GM12878 (cell line): Measurements from ENCODE around the gene DENND2C. TPM values are rescaled to one million over a fixed set of nuclear protein-coding genes. Genes with fewer than 3 reads are reported as not detected.

ENCODE experiments used
- ATF7 ChIP-seq: fragments of 450-650 bp; IDR thresholded peaks from 2 replicates; pipeline ENCODE4 v1.6.1; 2016; ENCODE audit warnings: low read depth, mild to moderate bottlenecking
- BCL11A ChIP-seq: IDR thresholded peaks from 2 replicates; pipeline ENCODE4 v1.6.1; 2011; ENCODE audit warnings: low read depth, low read length
- CEBPB ChIP-seq, 2 experiments: fragments of 150-350 bp in 1 of 2; IDR thresholded peaks; 2 replicates each; pipeline ENCODE4 v1.6.1; 2012 to 2014; ENCODE audit warnings: low read depth in 2 of 2, low read length in 2 of 2, borderline replicate concordance in 1 of 2, inconsistent platforms in 1 of 2
- CHD1 ChIP-seq: IDR thresholded peaks from 2 replicates; pipeline ENCODE4 v1.6.1; 2012; ENCODE audit warnings: low read depth, low read length, improper control_type of control experiment
- EGR1 ChIP-seq, 2 experiments: IDR thresholded peaks; 1 replicate in 1 of 2; 2 replicates in 1 of 2; pipeline ENCODE4 v1.6.1; 2011 to 2012; ENCODE audit warnings: low read depth in 2 of 2, low read length in 2 of 2, borderline replicate concordance in 1 of 2, mild to moderate bottlenecking in 1 of 2, moderate library complexity in 1 of 2
- FOS ChIP-seq: IDR thresholded peaks from 3 replicates; pipeline ENCODE4 v1.6.1; 2011; ENCODE audit warnings: borderline replicate concordance; ENCODE audit not compliant: insufficient read length; ENCODE audit errors: extremely low read depth
- KAT2A ChIP-seq: conservative IDR thresholded peaks from 2 replicates; pipeline ENCODE4 v1.6.1; 2011; ENCODE audit warnings: low read depth, low read length; ENCODE audit not compliant: control insufficient read depth
- NFXL1 ChIP-seq: fragments of 450-650 bp; IDR thresholded peaks from 2 replicates; pipeline ENCODE4 v1.6.1; 2017; ENCODE audit warnings: antibody characterized with exemption, mild to moderate bottlenecking, borderline replicate concordance
- NFYB ChIP-seq: IDR thresholded peaks from 2 replicates; pipeline ENCODE4 v1.6.1; 2011; ENCODE audit warnings: low read depth, mild to moderate bottlenecking, low read length, improper control_type of control experiment, moderate library complexity; ENCODE audit not compliant: insufficient read depth
- NR2F1 ChIP-seq: fragments of 450-650 bp; conservative IDR thresholded peaks from 2 replicates; pipeline ENCODE4 v1.6.1; 2017; ENCODE audit warnings: mild to moderate bottlenecking
- RB1 ChIP-seq: fragments of 450-650 bp; formaldehyde crosslinking; IDR thresholded peaks from 2 replicates; pipeline ENCODE4 v1.6.1; 2017; ENCODE audit warnings: mild to moderate bottlenecking, borderline replicate concordance
- RBBP5 ChIP-seq: fragments of 200-600 bp; sonication (generic); conservative IDR thresholded peaks from 2 replicates; pipeline ENCODE4 v1.6.1; 2016
- RCOR1 ChIP-seq: conservative IDR thresholded peaks from 2 replicates; pipeline ENCODE4 v1.6.1; 2012; ENCODE audit warnings: low read depth, low read length, improper control_type of control experiment
- SIN3A ChIP-seq: IDR thresholded peaks from 2 replicates; pipeline ENCODE4 v1.6.1; 2012; ENCODE audit warnings: low read depth, low read length, improper control_type of control experiment
- SMAD1 ChIP-seq: fragments of 450-650 bp; IDR thresholded peaks from 2 replicates; pipeline ENCODE4 v1.6.1; 2018; ENCODE audit warnings: mild to moderate bottlenecking, low read depth; ENCODE audit not compliant: partially characterized antibody
- TBL1XR1 ChIP-seq: IDR thresholded peaks from 2 replicates; pipeline ENCODE4 v1.6.1; 2012; ENCODE audit warnings: low read depth, low read length, improper control_type of control experiment
- TCF12 ChIP-seq: IDR thresholded peaks from 2 replicates; pipeline ENCODE4 v1.6.1; 2011; ENCODE audit warnings: low read depth, mild to moderate bottlenecking, low read length
- TCF7 ChIP-seq: IDR thresholded peaks from 2 replicates; pipeline ENCODE4 v1.6.1; 2014; ENCODE audit warnings: antibody characterized with exemption, borderline replicate concordance
- ZNF207 ChIP-seq: fragments of 450-650 bp; IDR thresholded peaks from 2 replicates; pipeline ENCODE4 v1.6.1; 2014; ENCODE audit warnings: antibody characterized with exemption, mild to moderate bottlenecking, borderline replicate concordance
- polyA plus RNA-seq, 11 experiments: library from polyadenylated mRNA; depleted of rRNA in 4 of 11; unstranded in 6 of 11; stranded (reverse) in 5 of 11; fragments of >200 nt; fragmentation: Nextera tagmentation in 4 of 11; fragmentation: Illumina TruSeq in 1 of 11; extraction: Ambion mirVana in 4 of 11; extraction: Trizol in 1 of 11; gene quantifications; 1 replicate in 1 of 11; 2 replicates in 10 of 11; pipeline versions ENCODE4 v1.2.1 to v1.2.3, GENCODE V29; 2011 to 2016; ENCODE audit warnings: inconsistent platforms in 2 of 11, missing spikeins in 2 of 11, low read depth in 1 of 11
- total RNA-seq, 4 experiments: library from RNA; depleted of rRNA in 3 of 4; stranded (reverse); fragments of >200 nt in 3 of 4; fragmentation: Illumina TruSeq in 1 of 4; extraction: Trizol in 1 of 4; gene quantifications; 2 replicates each; pipeline versions ENCODE4 v1.2.1 to v1.2.3, GENCODE V29; 2013 to 2021
- TF ChIP-seq, protein P1 (sequence below): IDR thresholded peaks from 2 replicates; pipeline ENCODE4 v1.6.1; 2011; ENCODE audit warnings: low read depth, low read length, improper control_type of control experiment, borderline replicate concordance
- TF ChIP-seq, protein P2 (sequence below): IDR thresholded peaks from 2 replicates; pipeline ENCODE4 v1.6.1; 2011; ENCODE audit warnings: borderline replicate concordance, low read depth, mild to moderate bottlenecking, moderate library complexity, low read length; ENCODE audit not compliant: insufficient read depth, poor library complexity, severe bottlenecking
- TF ChIP-seq, protein P3 (sequence below): fragments of 450-650 bp; IDR thresholded peaks from 2 replicates; pipeline ENCODE4 v1.6.1; 2017; ENCODE audit warnings: low read depth, mild to moderate bottlenecking, moderate library complexity
- TF ChIP-seq, protein P4 (sequence below): fragments of 450-650 bp; IDR thresholded peaks from 2 replicates; pipeline ENCODE4 v1.6.1; 2016; ENCODE audit warnings: mild to moderate bottlenecking
- TF ChIP-seq, protein P5 (sequence below): IDR thresholded peaks from 2 replicates; pipeline ENCODE4 v1.6.1; 2011; ENCODE audit warnings: low read depth, mild to moderate bottlenecking, low read length, moderate library complexity, borderline replicate concordance; ENCODE audit errors: extremely low read depth

Gene DENND2C
- total and polyA plus RNA-seq, 10 of the 15 experiments (the other 5 are each of a cell fraction or from before 2014, with no cell fraction given), result 0.01 to 0.10 (median 0.06) TPM; not detected in 3

DNA sequence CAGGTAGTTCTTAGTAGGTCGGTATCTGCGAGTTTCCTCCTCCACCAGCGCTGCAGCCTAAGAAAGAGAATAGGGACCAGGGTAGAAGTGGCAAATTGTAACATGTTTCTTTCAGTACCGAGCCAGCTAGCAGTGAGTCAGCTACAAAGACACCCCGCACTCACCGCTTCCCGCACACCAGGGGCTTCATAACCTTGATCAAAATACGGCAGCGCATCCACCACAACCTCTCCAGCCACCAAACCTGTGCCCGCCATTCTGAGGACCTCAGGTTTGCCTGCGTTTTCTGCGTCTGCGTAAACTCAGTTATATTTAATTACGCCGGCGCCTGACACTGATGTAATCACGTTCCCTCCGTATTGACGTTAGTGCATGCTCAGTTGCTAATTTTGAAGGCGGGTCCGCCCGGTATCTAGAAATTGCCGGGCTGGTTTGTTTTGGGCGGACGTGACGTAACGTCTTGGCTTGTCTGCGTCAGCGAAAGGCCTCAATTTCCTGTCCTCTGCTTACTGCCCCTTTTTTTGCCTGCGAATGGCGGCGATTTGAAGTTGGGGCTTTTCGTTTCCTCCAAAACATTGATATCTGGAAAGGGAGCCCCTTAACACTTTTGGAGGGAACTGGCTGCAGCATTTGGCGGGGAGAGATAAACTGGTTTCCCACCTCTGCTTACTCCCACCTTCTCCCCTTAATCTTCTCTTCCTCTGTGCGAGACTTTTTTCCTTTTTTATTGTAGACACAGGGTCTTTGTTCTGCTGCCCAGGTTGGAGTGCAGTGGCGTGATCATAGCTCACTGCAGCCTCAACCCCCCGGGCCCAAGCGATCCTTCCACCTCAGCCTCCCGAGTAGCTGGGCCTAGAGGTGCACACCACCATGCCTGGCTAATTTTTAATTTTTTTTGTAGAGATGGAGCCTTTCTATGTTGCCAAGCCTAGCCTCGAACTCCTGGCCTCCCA lies 88.2 kb downstream of the DENND2C start, which contains the start of gene BCAS2 (continued):
- TF ChIP-seq NR2F1 (no peak), RB1 (no peak), BCL11A (peak; percentile 9; the same call in 1 of the 2 replicates), TBL1XR1 (no peak; the same call in 1 of the 2 replicates), CEBPB (IDR thresholded peaks at IDR 0.05; ENCODE audit: borderline replicate concordance in 1 of 2, low read depth in 2 of 2, low read length in 2 of 2) (no peak), ATF7 (peak; percentile 98), RCOR1 (no peak), FOS (no peak), NFYB (no peak), KAT2A (no peak), TCF7 (no peak), RBBP5 (no peak), ZNF207 (no peak), CHD1 (no peak), EGR1 (IDR thresholded peaks at IDR 0.05; ENCODE audit: borderline replicate concordance in 1 of 2, low read depth in 2 of 2, low read length in 2 of 2) (peak in 1 of 2 experiments; percentile 53; a peak in 1 of 3 replicates), SMAD1 (peak; percentile 17), NFXL1 (no peak), TCF12 (no peak; the same call in 1 of the 2 replicates), SIN3A (peak; percentile 34; the same call in 1 of the 2 replicates)
- TF ChIP-seq, protein P1, sequence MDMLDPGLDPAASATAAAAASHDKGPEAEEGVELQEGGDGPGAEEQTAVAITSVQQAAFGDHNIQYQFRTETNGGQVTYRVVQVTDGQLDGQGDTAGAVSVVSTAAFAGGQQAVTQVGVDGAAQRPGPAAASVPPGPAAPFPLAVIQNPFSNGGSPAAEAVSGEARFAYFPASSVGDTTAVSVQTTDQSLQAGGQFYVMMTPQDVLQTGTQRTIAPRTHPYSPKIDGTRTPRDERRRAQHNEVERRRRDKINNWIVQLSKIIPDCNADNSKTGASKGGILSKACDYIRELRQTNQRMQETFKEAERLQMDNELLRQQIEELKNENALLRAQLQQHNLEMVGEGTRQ, result no peak; the same call in 1 of the 2 replicates
- TF ChIP-seq, protein P2, sequence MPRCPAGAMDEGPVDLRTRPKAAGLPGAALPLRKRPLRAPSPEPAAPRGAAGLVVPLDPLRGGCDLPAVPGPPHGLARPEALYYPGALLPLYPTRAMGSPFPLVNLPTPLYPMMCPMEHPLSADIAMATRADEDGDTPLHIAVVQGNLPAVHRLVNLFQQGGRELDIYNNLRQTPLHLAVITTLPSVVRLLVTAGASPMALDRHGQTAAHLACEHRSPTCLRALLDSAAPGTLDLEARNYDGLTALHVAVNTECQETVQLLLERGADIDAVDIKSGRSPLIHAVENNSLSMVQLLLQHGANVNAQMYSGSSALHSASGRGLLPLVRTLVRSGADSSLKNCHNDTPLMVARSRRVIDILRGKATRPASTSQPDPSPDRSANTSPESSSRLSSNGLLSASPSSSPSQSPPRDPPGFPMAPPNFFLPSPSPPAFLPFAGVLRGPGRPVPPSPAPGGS, result no peak
- TF ChIP-seq, protein P3, sequence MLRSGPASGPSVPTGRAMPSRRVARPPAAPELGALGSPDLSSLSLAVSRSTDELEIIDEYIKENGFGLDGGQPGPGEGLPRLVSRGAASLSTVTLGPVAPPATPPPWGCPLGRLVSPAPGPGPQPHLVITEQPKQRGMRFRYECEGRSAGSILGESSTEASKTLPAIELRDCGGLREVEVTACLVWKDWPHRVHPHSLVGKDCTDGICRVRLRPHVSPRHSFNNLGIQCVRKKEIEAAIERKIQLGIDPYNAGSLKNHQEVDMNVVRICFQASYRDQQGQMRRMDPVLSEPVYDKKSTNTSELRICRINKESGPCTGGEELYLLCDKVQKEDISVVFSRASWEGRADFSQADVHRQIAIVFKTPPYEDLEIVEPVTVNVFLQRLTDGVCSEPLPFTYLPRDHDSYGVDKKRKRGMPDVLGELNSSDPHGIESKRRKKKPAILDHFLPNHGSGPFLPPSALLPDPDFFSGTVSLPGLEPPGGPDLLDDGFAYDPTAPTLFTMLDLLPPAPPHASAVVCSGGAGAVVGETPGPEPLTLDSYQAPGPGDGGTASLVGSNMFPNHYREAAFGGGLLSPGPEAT, result peak; percentile 45; the same call in 1 of the 2 replicates
- TF ChIP-seq, protein P4, sequence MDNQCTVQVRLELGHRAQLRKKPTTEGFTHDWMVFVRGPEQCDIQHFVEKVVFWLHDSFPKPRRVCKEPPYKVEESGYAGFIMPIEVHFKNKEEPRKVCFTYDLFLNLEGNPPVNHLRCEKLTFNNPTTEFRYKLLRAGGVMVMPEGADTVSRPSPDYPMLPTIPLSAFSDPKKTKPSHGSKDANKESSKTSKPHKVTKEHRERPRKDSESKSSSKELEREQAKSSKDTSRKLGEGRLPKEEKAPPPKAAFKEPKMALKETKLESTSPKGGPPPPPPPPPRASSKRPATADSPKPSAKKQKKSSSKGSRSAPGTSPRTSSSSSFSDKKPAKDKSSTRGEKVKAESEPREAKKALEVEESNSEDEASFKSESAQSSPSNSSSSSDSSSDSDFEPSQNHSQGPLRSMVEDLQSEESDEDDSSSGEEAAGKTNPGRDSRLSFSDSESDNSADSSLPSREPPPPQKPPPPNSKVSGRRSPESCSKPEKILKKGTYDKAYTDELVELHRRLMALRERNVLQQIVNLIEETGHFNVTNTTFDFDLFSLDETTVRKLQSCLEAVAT, result peak; percentile 93
- TF ChIP-seq, protein P5, sequence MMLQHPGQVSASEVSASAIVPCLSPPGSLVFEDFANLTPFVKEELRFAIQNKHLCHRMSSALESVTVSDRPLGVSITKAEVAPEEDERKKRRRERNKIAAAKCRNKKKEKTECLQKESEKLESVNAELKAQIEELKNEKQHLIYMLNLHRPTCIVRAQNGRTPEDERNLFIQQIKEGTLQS, result no peak
